OCI-LY1 (cell line): ENCODE results near the gene ASPSCR1.

Experiments
- H2AFZ ChIP-seq: fragments of 200-600 bp; sonication (generic), shearing (Covaris generic); 2 replicates; pipeline ENCODE4 v1.6.0; 2014; ENCODE audit warnings: antibody characterized with exemption, mild to moderate bottlenecking, low read length
- H3F3A ChIP-seq: fragments of 200-600 bp; sonication (generic), shearing (Covaris generic); 2 replicates; pipeline ENCODE4 v1.6.0; 2014; ENCODE audit warnings: mild to moderate bottlenecking, antibody characterized with exemption, low read length, moderate library complexity; ENCODE audit not compliant: insufficient read depth
- H3K27ac ChIP-seq: fragments of 200-600 bp; sonication (generic); 2 replicates; pipeline ENCODE4 v1.5.1; 2014; ENCODE audit warnings: low read length, mixed run types, mild to moderate bottlenecking, low read depth; ENCODE audit not compliant: poor library complexity, severe bottlenecking
- H3K27me3 ChIP-seq: fragments of 200-600 bp; sonication (generic); 2 replicates; pipeline ENCODE4 v1.6.0; 2014; ENCODE audit warnings: antibody characterized with exemption, mild to moderate bottlenecking, low read length, moderate library complexity; ENCODE audit not compliant: insufficient read depth
- H3K36me3 ChIP-seq: fragments of 200-600 bp; sonication (generic); 2 replicates; pipeline ENCODE4 v1.6.1; 2014; ENCODE audit warnings: mild to moderate bottlenecking, antibody characterized with exemption, low read length, moderate library complexity, mixed read lengths; ENCODE audit not compliant: insufficient read depth
- H3K4me1 ChIP-seq: fragments of 200-600 bp; sonication (generic); 2 replicates; pipeline ENCODE4 v1.5.1; 2014; ENCODE audit warnings: mild to moderate bottlenecking, low read length, moderate library complexity; ENCODE audit not compliant: insufficient read depth, severe bottlenecking
- H3K4me2 ChIP-seq: fragments of 200-600 bp; sonication (generic), shearing (Covaris generic); 2 replicates; pipeline ENCODE4 v1.6.1; 2014; ENCODE audit warnings: low read length
- H3K4me3 ChIP-seq: fragments of 200-600 bp; sonication (generic); 2 replicates; pipeline ENCODE4 v1.5.1; 2014; ENCODE audit warnings: low read length, low read depth, mild to moderate bottlenecking, mixed read lengths; ENCODE audit not compliant: poor library complexity, severe bottlenecking
- H3K79me2 ChIP-seq: fragments of 200-600 bp; shearing (Covaris generic); 2 replicates; pipeline ENCODE4 v1.6.1; 2016; ENCODE audit warnings: mixed run types, low read length, mixed read lengths; ENCODE audit not compliant: insufficient read depth
- H3K9ac ChIP-seq: fragments of 200-600 bp; sonication (generic), shearing (Covaris generic); 2 replicates; pipeline ENCODE4 v1.6.1; 2014; ENCODE audit warnings: mild to moderate bottlenecking, low read length, mixed read lengths
- H3K9me2 ChIP-seq: fragments of 200-600 bp; sonication (generic), shearing (Covaris generic); 2 replicates; pipeline ENCODE4 v1.6.1; 2014; ENCODE audit warnings: low read depth, mild to moderate bottlenecking, low read length, mixed read lengths
- H3K9me3 ChIP-seq: fragments of 200-600 bp; shearing (Covaris generic); 2 replicates; pipeline ENCODE4 v1.6.1; 2014; ENCODE audit warnings: low read length, mixed read lengths
- H4K20me1 ChIP-seq: fragments of 200-600 bp; sonication (generic), shearing (Covaris generic); 2 replicates; pipeline ENCODE4 v1.6.0; 2016; ENCODE audit warnings: mild to moderate bottlenecking, low read length; ENCODE audit not compliant: insufficient read depth
- CTCF ChIP-seq: fragments of 200-600 bp; sonication (generic), shearing (Covaris generic); IDR thresholded peaks from 2 replicates; pipeline ENCODE4 v1.5.1; 2017; ENCODE audit warnings: mild to moderate bottlenecking, antibody characterized with exemption, low read length, moderate library complexity, mixed read lengths
- EZH2 ChIP-seq: fragments of 200-600 bp; sonication (generic), shearing (Covaris generic); IDR thresholded peaks from 2 replicates; pipeline ENCODE4 v1.8.0; 2017; ENCODE audit warnings: borderline replicate concordance, mixed run types, mild to moderate bottlenecking, antibody characterized with exemption, low read length, moderate library complexity, mixed read lengths

The ASPSCR1 gene

GRCh38 chr17:81987161-81987770 is 9.8 kb downstream of the ASPSCR1 start:
- H3K4me1 ChIP-seq: no peaks in the 10 kb centered on the region
- no peak overlapping the region for H3K4me2 ChIP-seq
- H3K27me3 ChIP-seq: no peaks in the 10 kb centered on the region
- no peak overlapping the region for H3K4me3 ChIP-seq
- no peaks in the 10 kb centered on the region for H4K20me1 ChIP-seq
- H3K9ac ChIP-seq: no peak overlapping the region
- H3K9me2 ChIP-seq: no peaks in the 10 kb centered on the region
- no peaks in the 10 kb centered on the region for H3F3A ChIP-seq
- TF ChIP-seq EZH2: no peak
- no peak for TF ChIP-seq CTCF
- H3K36me3 ChIP-seq: peaks cover 30% of the 10 kb centered on the region
- H3K79me2 ChIP-seq: no peaks in the 10 kb centered on the region
- H3K9me3 ChIP-seq: no peaks in the 10 kb centered on the region
- no peak overlapping the region for H3K27ac ChIP-seq
- no peak overlapping the region for H2AFZ ChIP-seq

- Histone ChIP-seq H2AFZ (no peak overlapping the region), H3K9ac (no peak overlapping the region), H3K27ac (no peak overlapping the region), H3K79me2 (no peaks in the 10 kb centered on the region), H3K4me3 (no peak overlapping the region), H3K9me3 (no peaks in the 10 kb centered on the region), H3K4me2 (no peak overlapping the region), H4K20me1 (no peaks in the 10 kb centered on the region), H3K9me2 (no peaks in the 10 kb centered on the region), H3F3A (no peaks in the 10 kb centered on the region), H3K27me3 (no peaks in the 10 kb centered on the region), H3K36me3 (peaks cover 5% of the 10 kb centered on the region; the same call in 1 of the 2 replicates), H3K4me1 (no peaks in the 10 kb centered on the region)
- TF ChIP-seq EZH2: no peak
- TF ChIP-seq CTCF: no peak
Observed at GRCh38 chr17:81990836-81991683, 13.6 kb downstream of the ASPSCR1 start.

- Histone ChIP-seq H2AFZ (no peak overlapping the region), H4K20me1 (no peaks in the 10 kb centered on the region), H3K79me2 (no peaks in the 10 kb centered on the region), H3K4me1 (no peaks in the 10 kb centered on the region), H3K27ac (no peak overlapping the region), H3K9ac (no peak overlapping the region), H3F3A (no peaks in the 10 kb centered on the region), H3K4me3 (no peak overlapping the region), H3K4me2 (no peak overlapping the region), H3K9me3 (no peaks in the 10 kb centered on the region), H3K9me2 (no peaks in the 10 kb centered on the region), H3K27me3 (no peaks in the 10 kb centered on the region), H3K36me3 (peaks cover 2% of the 10 kb centered on the region; the same call in 1 of the 2 replicates)
- TF ChIP-seq CTCF: no peak
- no peak for TF ChIP-seq EZH2
Observed at GRCh38 chr17:81991684-81992305, 14.4 kb downstream of the ASPSCR1 start.
